Measurements from ENCODE around the gene IRX5. TPM values are rescaled to one million over a fixed set of nuclear protein-coding genes. Genes with fewer than 3 reads are reported as not detected.

Gene IRX5
- total and polyA plus RNA-seq, 2 of the 4 experiments (the other 2 are of a cell fraction): not detected

GRCh38 chr16:54934481-54935265 is 4.0 kb downstream of the IRX5 start:
- no TSS peak for BruUV-seq (replicated peaks)
- in situ Hi-C loops (cut with MboI; ENCODE audit: low sequenced_read_pairs): loop anchor here (25.0 kb wide), 3 partner anchors 647 to 1172 kb away; partner anchors contain the start of gene IRX3

More at GRCh38 chr16:54934481-54935265, 4.0 kb downstream of the IRX5 start:
- no peak overlapping the region for H2BK120ac ChIP-seq (ENCODE audit: low read depth, low read length)
- ATAC-seq (ENCODE audit: low read depth): no peak
- H3K9ac ChIP-seq (ENCODE audit: low read depth, low read length): no peak overlapping the region
- H4K20me1 ChIP-seq (ENCODE audit: insufficient read depth, low read length): peaks cover 5% of the 10 kb centered on the region; the same call in 1 of the 2 replicates
- TF ChIP-seq MAZ (IDR thresholded peaks at IDR 0.05; ENCODE audit: borderline replicate concordance, low read depth, low read length): no peak
- H3K9me3 ChIP-seq (ENCODE audit: control insufficient read depth, insufficient read depth, low read length): peaks cover 11% of the 10 kb centered on the region; the same call in 1 of the 2 replicates
- H2AFZ ChIP-seq (replicated peaks; ENCODE audit: low read length, poor library complexity): no peak overlapping the region
- H2BK20ac ChIP-seq (ENCODE audit: low read depth, low read length): no peak overlapping the region
- peaks cover 82% of the 10 kb centered on the region for H3K27me3 ChIP-seq (ENCODE audit: control insufficient read depth, insufficient read depth, low read length)
- WGBS, 2 experiments (ENCODE audit: extremely low coverage in 2 of 2, insufficient read length in 1 of 2): 9% methylated on average over 11 of the region's 30 CpGs; no CpG with 5 or more reads in 1 of the 2 experiments
- no peaks in the 10 kb centered on the region for H3K36me3 ChIP-seq (ENCODE audit: control insufficient read depth, insufficient read depth, low read length)
- H3K18ac ChIP-seq (ENCODE audit: low read depth, low read length): no peak overlapping the region
- no peak overlapping the region for H2BK5ac ChIP-seq (ENCODE audit: low read depth, low read length, poor library complexity, severe bottlenecking)
- no peak overlapping the region for H2AK9ac ChIP-seq (replicated peaks; ENCODE audit: low read depth, low read length, poor library complexity)
- no peak overlapping the region for H4K91ac ChIP-seq (ENCODE audit: insufficient read depth, low read depth, low read length)
- intact Hi-C loops (cut with micrococcal nuclease) (loop anchor here (5.0 to 10.0 kb wide), 2 partner anchors 650 to 987 kb away; partner anchors contain the start of gene IRX3), dilution Hi-C loops (cut with HindIII; ENCODE audit: low sequenced_read_pairs, unreplicated experiment) (no loop called here)
- H3K4me2 ChIP-seq (ENCODE audit: low read depth, low read length): no peak overlapping the region
- no peaks in the 10 kb centered on the region for H3K79me1 ChIP-seq (ENCODE audit: low read depth in 1 of 2, low read length in 2 of 2)
- ChIA-PET CTCF (no interaction called here), POLR2A (ENCODE audit: unreplicated experiment) (interaction anchor here (0.5 kb wide), 1 partner anchor 12 kb away, joined by 4 read pairs; no protein-coding TSS in a partner anchor)
- no peak overlapping the region for H2AK5ac ChIP-seq (ENCODE audit: low read depth, low read length)
- H3K23ac ChIP-seq (ENCODE audit: low read depth, low read length): no peak overlapping the region
- H3K27ac ChIP-seq (ENCODE audit: insufficient read depth, low read length): no peak overlapping the region
- H4K5ac ChIP-seq (ENCODE audit: low read depth, low read length): no peak overlapping the region
- no peak overlapping the region for H2BK15ac ChIP-seq (ENCODE audit: low read depth, low read length)
- no peak overlapping the region for H4K8ac ChIP-seq (ENCODE audit: low read depth in 2 of 2, low read length in 2 of 2)
- no peak overlapping the region for H3K14ac ChIP-seq (replicated peaks; ENCODE audit: low read depth, low read length)
- no peak overlapping the region for H3K4ac ChIP-seq (ENCODE audit: low read depth, low read length)
- no peaks in the 10 kb centered on the region for H3K4me1 ChIP-seq (ENCODE audit: control insufficient read depth, insufficient read depth, low read length)
- H3K4me3 ChIP-seq (ENCODE audit: insufficient read depth, low read depth, low read length): no peak overlapping the region
- H3K56ac ChIP-seq (ENCODE audit: extremely low read depth, insufficient read depth, low read length): no peak overlapping the region
- no peak for DNase-seq
- no peaks in the 10 kb centered on the region for H3K9me1 ChIP-seq (ENCODE audit: insufficient read depth, low read length)

Data from IMR-90 (cell line).